SK-N-SH (cell line): Measurements from ENCODE around the gene PTPRD. TPM values are rescaled to one million over a fixed set of nuclear protein-coding genes. Genes with fewer than 3 reads are reported as not detected.

Experiments used
- CTCF ChIA-PET: fragments of 300-600, 350-600 bp; formaldehyde crosslinking; extraction: SDS; loops from one replicate; lab custom pipeline; 2021; lab: Yijun Ruan, JAX
- POLR2A ChIA-PET: fragments of 350-600 bp; sonication (Branson Sonifier 250); formaldehyde crosslinking; extraction: SDS; loops from one replicate; lab custom pipeline; 2020; ENCODE audit warnings: antibody characterized with exemption, inconsistent platforms; lab: Yijun Ruan, JAX
- DNase-seq: peaks from one replicate; pipeline ENCODE4 v3.0.0; 2012
- H2AFZ ChIP-seq: fragments of 200-600 bp; sonication (generic); 2 replicates; pipeline ENCODE4 v1.8.1; 2016; ENCODE audit warnings: antibody characterized with exemption, mild to moderate bottlenecking, low read depth
- H3F3A ChIP-seq: fragments of 200-600 bp; sonication (generic); replicated peaks from 2 replicates; pipeline ENCODE3; 2016; ENCODE audit warnings: antibody characterized with exemption, mild to moderate bottlenecking; ENCODE audit not compliant: insufficient read depth
- H3K27ac ChIP-seq, 2 experiments: fragments of 200-500 bp in 1 of 2; fragments of 200-600 bp in 1 of 2; sonication (Bioruptor generic) in 1 of 2; sonication (generic), shearing (Covaris generic) in 1 of 2; 2 replicates each; pipeline versions ENCODE4 v1.5.1 to v1.6.1; 2014 to 2016; ENCODE audit warnings: low read depth in 2 of 2, inconsistent platforms in 1 of 2, low read length in 1 of 2, mild to moderate bottlenecking in 1 of 2, mixed read lengths in 1 of 2
- H3K27me3 ChIP-seq: fragments of 200-600 bp; sonication (generic), shearing (Covaris generic); 2 replicates; pipeline ENCODE4 v1.6.1; 2016; ENCODE audit warnings: mixed run types; ENCODE audit not compliant: insufficient read depth
- H3K36me3 ChIP-seq, 2 experiments: fragments of 200-500 bp in 1 of 2; fragments of 200-600 bp in 1 of 2; sonication (Bioruptor generic) in 1 of 2; sonication (generic) in 1 of 2; replicated peaks in 1 of 2; 2 replicates each; pipeline versions ENCODE3 to v1.5.1; 2014 to 2016; ENCODE audit warnings: low read length in 1 of 2, mild to moderate bottlenecking in 1 of 2; ENCODE audit not compliant: insufficient read depth in 2 of 2, control insufficient read depth in 1 of 2
- H3K4me1 ChIP-seq, 2 experiments: fragments of 200-500 bp in 1 of 2; fragments of 200-600 bp in 1 of 2; sonication (Bioruptor generic) in 1 of 2; sonication (generic), shearing (Covaris generic) in 1 of 2; 2 replicates each; pipeline versions ENCODE4 v1.5.1 to v1.6.1; 2014 to 2016; ENCODE audit warnings: low read depth in 1 of 2, low read length in 1 of 2, mixed run types in 1 of 2; ENCODE audit not compliant: insufficient read depth in 2 of 2, control insufficient read depth in 1 of 2
- H3K4me2 ChIP-seq: fragments of 200-600 bp; sonication (generic), shearing (Covaris generic); 2 replicates; pipeline ENCODE4 v1.6.1; 2017; ENCODE audit warnings: mixed run types
- H3K4me3 ChIP-seq, 2 experiments: fragments of 200-500 bp in 1 of 2; fragments of 200-600 bp in 1 of 2; sonication (Bioruptor generic) in 1 of 2; sonication (generic), shearing (Covaris generic) in 1 of 2; 2 replicates each; pipeline versions ENCODE4 v1.5.1 to v1.8.1; 2014 to 2016; ENCODE audit warnings: low read depth in 2 of 2, inconsistent platforms in 1 of 2, low read length in 1 of 2, mild to moderate bottlenecking in 1 of 2, mixed read lengths in 1 of 2, moderate library complexity in 1 of 2
- H3K79me2 ChIP-seq: fragments of 200-600 bp; sonication (generic); 2 replicates; pipeline ENCODE4 v1.8.1; 2017; ENCODE audit warnings: mild to moderate bottlenecking; ENCODE audit not compliant: insufficient read depth
- H3K9ac ChIP-seq: fragments of 200-600 bp; sonication (generic); 2 replicates; pipeline ENCODE4 v1.6.1; 2017; ENCODE audit warnings: mixed run types
- H3K9me2 ChIP-seq: fragments of 200-600 bp; sonication (generic); 2 replicates; pipeline ENCODE4 v1.6.1; 2017; ENCODE audit warnings: mixed run types
- H3K9me3 ChIP-seq: fragments of 200-600 bp; sonication (generic); 2 replicates; pipeline ENCODE4 v1.6.1; 2017; ENCODE audit warnings: mixed run types, mild to moderate bottlenecking, moderate library complexity
- H4K20me1 ChIP-seq: fragments of 200-600 bp; sonication (generic); 2 replicates; pipeline ENCODE4 v1.6.1; 2017; ENCODE audit warnings: mild to moderate bottlenecking, mixed run types; ENCODE audit not compliant: insufficient read depth
- CHD2 ChIP-seq: fragments of 150-350 bp; IDR thresholded peaks from 2 replicates; pipeline ENCODE4 v1.6.1; 2018; ENCODE audit warnings: low read length; ENCODE audit not compliant: partially characterized antibody
- FOSL2 ChIP-seq: IDR thresholded peaks from 2 replicates; pipeline ENCODE4 v1.4.0; 2012; ENCODE audit warnings: low read depth, mild to moderate bottlenecking, moderate library complexity, borderline replicate concordance
- FOXJ3 ChIP-seq: sonication (generic); formaldehyde crosslinking; IDR thresholded peaks from 2 replicates; pipeline ENCODE4 v1.5.1; 2020; ENCODE audit warnings: mild to moderate bottlenecking, missing genetic modification reagents
- MEF2A ChIP-seq: IDR thresholded peaks from 2 replicates; pipeline ENCODE4 v1.4.0; 2012; ENCODE audit warnings: low read depth, borderline replicate concordance
- MXI1 ChIP-seq: IDR thresholded peaks from 2 replicates; pipeline ENCODE4 v1.6.1; 2012; ENCODE audit warnings: mild to moderate bottlenecking, low read depth, low read length, improper control_type of control experiment
- NFIC ChIP-seq: IDR thresholded peaks from 2 replicates; pipeline ENCODE4 v1.4.0; 2012; ENCODE audit warnings: borderline replicate concordance
- NRF1 ChIP-seq: IDR thresholded peaks from 2 replicates; pipeline ENCODE4 v1.6.1; 2012; ENCODE audit warnings: low read depth, mild to moderate bottlenecking, low read length
- POLR2AphosphoS5 ChIP-seq: IDR thresholded peaks from 2 replicates; pipeline ENCODE4 v1.6.1; 2012; ENCODE audit warnings: low read depth, low read length
- RAD21 ChIP-seq: IDR thresholded peaks from 2 replicates; pipeline ENCODE4 v1.6.1; 2012; ENCODE audit warnings: mild to moderate bottlenecking, low read length
- RCOR1 ChIP-seq: fragments of 150-350 bp; IDR thresholded peaks from 2 replicates; pipeline ENCODE4 v1.6.1; 2017; ENCODE audit warnings: antibody characterized with exemption, low read length
- SIN3A ChIP-seq: IDR thresholded peaks from 2 replicates; pipeline ENCODE4 v1.6.1; 2012; ENCODE audit warnings: low read depth, mild to moderate bottlenecking, low read length, moderate library complexity, borderline replicate concordance
- TAF1 ChIP-seq: IDR thresholded peaks from 2 replicates; pipeline ENCODE4 v1.6.1; 2012; ENCODE audit warnings: low read depth, mild to moderate bottlenecking, low read length, moderate library complexity, borderline replicate concordance
- TEAD4 ChIP-seq: IDR thresholded peaks from 2 replicates; pipeline ENCODE4 v1.4.0; 2012; ENCODE audit warnings: mild to moderate bottlenecking, borderline replicate concordance; ENCODE audit not compliant: insufficient read depth
- USF2 ChIP-seq: fragments of 150-350 bp; IDR thresholded peaks from 2 replicates; pipeline ENCODE4 v1.6.1; 2017; ENCODE audit warnings: antibody characterized with exemption, low read length, low read depth, borderline replicate concordance
- YY1 ChIP-seq: IDR thresholded peaks from 2 replicates; pipeline ENCODE4 v1.4.0; 2012; ENCODE audit warnings: low read depth, mild to moderate bottlenecking
- ZBTB33 ChIP-seq: IDR thresholded peaks from 2 replicates; pipeline ENCODE4 v1.4.0; 2012; ENCODE audit warnings: low read depth, borderline replicate concordance
- WGBS: methylation state at CpG from one replicate; pipeline ENCODE4 v1.1.6; 2017; ENCODE audit warnings: low lambda C conversion rate; 5-methylcytosine and 5-hydroxymethylcytosine counted together
- polyA plus RNA-seq, 3 experiments: library from polyadenylated mRNA; depleted of rRNA; stranded (reverse); fragments of >200 nt; gene quantifications; 2 replicates each; pipeline ENCODE4 v1.2.3, GENCODE V29; 2012
- TF ChIP-seq, protein P1 (sequence below): IDR thresholded peaks from 2 replicates; pipeline ENCODE4; 2012
- TF ChIP-seq, protein P2 (sequence below): IDR thresholded peaks from 2 replicates; pipeline ENCODE4 v1.6.1; 2012; ENCODE audit warnings: mild to moderate bottlenecking, low read depth, low read length, moderate library complexity

PTPRD gene
- polyA plus RNA-seq, 1 of the 3 experiments (the other 2 are of a cell fraction): 0.15 TPM

- TF ChIP-seq ZBTB33 (no peak), TAF1 (no peak), POLR2AphosphoS5 (no peak)
- TF ChIP-seq, all 33 proteins: peak for 0
Observed at GRCh38 chr9:8304720-8305119, 2308.1 kb downstream of the PTPRD start (continued).

GRCh38 chr9:8301296-8301695 lies 2311.5 kb downstream of the PTPRD start:
- Histone ChIP-seq H3K4me3 (no peak overlapping the region), H3K27me3 (no peaks in the 10 kb centered on the region), H2AFZ (no peak overlapping the region), H3K9me3 (no peaks in the 10 kb centered on the region), H3K4me2 (no peak overlapping the region), H3K27ac (no peak overlapping the region), H3K9me2 (no peaks in the 10 kb centered on the region), H3K4me1 (no peaks in the 10 kb centered on the region), H3F3A (no peaks in the 10 kb centered on the region), H3K36me3 (no peaks in the 10 kb centered on the region), H3K9ac (no peak overlapping the region), H4K20me1 (no peaks in the 10 kb centered on the region), H3K79me2 (no peaks in the 10 kb centered on the region)
- 73% methylated on average over 3 of the region's 3 CpGs for WGBS
- no peak for DNase-seq
- no peak for TF ChIP-seq FOSL2
- TF ChIP-seq MXI1: no peak
- TF ChIP-seq MEF2A: no peak
- TF ChIP-seq NFIC: no peak
- no peak for TF ChIP-seq YY1
- no peak for TF ChIP-seq NRF1
- TF ChIP-seq SIN3A: no peak
- no peak for TF ChIP-seq CHD2
- TF ChIP-seq RAD21: no peak
- TF ChIP-seq POLR2AphosphoS5: no peak
- CTCF ChIA-PET: no interaction called here
- POLR2A ChIA-PET: no interaction called here

DNA sequence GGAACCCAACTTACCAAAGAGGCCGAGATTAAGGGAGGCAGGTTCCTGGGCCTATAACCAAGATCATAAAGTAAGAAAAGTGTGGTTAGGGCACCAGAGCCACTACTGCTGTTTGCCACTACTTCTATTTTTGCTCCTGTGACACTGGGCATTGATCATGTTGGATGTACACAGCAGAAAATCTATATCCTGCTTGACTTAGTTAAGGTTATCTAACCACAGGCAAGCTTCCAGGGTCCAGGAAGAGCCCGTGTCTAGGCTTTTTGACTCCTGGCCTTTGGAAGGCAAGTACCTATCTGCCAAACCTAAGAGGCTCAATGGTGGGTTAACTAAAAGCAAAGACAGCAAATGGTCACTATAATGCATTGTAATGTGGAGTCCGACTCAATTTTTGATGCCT lies 2315.8 kb downstream of the PTPRD start:
- Histone ChIP-seq H4K20me1 (no peaks in the 10 kb centered on the region), H3K4me3 (no peak overlapping the region), H3K27ac (no peak overlapping the region), H3K4me2 (no peak overlapping the region), H3K79me2 (no peaks in the 10 kb centered on the region)
- no peak for DNase-seq
- ChIA-PET CTCF (no interaction called here), POLR2A (no interaction called here)
- 27% methylated on average over 3 of the region's 3 CpGs for WGBS
- TF ChIP-seq USF2 (no peak), TAF1 (no peak), RCOR1 (no peak), TEAD4 (no peak), FOXJ3 (CRISPR knock-in tag) (no peak), FOSL2 (no peak)
- TF ChIP-seq, protein P1, sequence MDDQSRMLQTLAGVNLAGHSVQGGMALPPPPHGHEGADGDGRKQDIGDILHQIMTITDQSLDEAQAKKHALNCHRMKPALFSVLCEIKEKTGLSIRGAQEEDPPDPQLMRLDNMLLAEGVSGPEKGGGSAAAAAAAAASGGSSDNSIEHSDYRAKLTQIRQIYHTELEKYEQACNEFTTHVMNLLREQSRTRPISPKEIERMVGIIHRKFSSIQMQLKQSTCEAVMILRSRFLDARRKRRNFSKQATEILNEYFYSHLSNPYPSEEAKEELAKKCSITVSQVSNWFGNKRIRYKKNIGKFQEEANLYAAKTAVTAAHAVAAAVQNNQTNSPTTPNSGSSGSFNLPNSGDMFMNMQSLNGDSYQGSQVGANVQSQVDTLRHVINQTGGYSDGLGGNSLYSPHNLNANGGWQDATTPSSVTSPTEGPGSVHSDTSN: no peak
- TF ChIP-seq, protein P2, sequence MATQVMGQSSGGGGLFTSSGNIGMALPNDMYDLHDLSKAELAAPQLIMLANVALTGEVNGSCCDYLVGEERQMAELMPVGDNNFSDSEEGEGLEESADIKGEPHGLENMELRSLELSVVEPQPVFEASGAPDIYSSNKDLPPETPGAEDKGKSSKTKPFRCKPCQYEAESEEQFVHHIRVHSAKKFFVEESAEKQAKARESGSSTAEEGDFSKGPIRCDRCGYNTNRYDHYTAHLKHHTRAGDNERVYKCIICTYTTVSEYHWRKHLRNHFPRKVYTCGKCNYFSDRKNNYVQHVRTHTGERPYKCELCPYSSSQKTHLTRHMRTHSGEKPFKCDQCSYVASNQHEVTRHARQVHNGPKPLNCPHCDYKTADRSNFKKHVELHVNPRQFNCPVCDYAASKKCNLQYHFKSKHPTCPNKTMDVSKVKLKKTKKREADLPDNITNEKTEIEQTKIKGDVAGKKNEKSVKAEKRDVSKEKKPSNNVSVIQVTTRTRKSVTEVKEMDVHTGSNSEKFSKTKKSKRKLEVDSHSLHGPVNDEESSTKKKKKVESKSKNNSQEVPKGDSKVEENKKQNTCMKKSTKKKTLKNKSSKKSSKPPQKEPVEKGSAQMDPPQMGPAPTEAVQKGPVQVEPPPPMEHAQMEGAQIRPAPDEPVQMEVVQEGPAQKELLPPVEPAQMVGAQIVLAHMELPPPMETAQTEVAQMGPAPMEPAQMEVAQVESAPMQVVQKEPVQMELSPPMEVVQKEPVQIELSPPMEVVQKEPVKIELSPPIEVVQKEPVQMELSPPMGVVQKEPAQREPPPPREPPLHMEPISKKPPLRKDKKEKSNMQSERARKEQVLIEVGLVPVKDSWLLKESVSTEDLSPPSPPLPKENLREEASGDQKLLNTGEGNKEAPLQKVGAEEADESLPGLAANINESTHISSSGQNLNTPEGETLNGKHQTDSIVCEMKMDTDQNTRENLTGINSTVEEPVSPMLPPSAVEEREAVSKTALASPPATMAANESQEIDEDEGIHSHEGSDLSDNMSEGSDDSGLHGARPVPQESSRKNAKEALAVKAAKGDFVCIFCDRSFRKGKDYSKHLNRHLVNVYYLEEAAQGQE: no peak
- TF ChIP-seq, all 33 proteins: peak for 0
- H3K4me1 ChIP-seq: no peaks in the 10 kb centered on the region
- H3F3A ChIP-seq: no peaks in the 10 kb centered on the region
- no peaks in the 10 kb centered on the region for H3K36me3 ChIP-seq
- no peaks in the 10 kb centered on the region for H3K27me3 ChIP-seq
- no peaks in the 10 kb centered on the region for H3K9me3 ChIP-seq
- H2AFZ ChIP-seq: no peak overlapping the region
- no peaks in the 10 kb centered on the region for H3K9me2 ChIP-seq
- H3K9ac ChIP-seq: no peak overlapping the region
